UCSD-AML1 (cell line): Measurements from ENCODE around the gene BLOC1S1.
A peak's percentile ranks its signal among the peaks of the same experiment; 100 is the strongest.

Experiments
- DNase-seq: peaks from one replicate; lab custom pipeline; 2025; ENCODE audit not compliant: unreplicated experiment; lab: John Stamatoyannopoulos, UW

Gene BLOC1S1

DNA sequence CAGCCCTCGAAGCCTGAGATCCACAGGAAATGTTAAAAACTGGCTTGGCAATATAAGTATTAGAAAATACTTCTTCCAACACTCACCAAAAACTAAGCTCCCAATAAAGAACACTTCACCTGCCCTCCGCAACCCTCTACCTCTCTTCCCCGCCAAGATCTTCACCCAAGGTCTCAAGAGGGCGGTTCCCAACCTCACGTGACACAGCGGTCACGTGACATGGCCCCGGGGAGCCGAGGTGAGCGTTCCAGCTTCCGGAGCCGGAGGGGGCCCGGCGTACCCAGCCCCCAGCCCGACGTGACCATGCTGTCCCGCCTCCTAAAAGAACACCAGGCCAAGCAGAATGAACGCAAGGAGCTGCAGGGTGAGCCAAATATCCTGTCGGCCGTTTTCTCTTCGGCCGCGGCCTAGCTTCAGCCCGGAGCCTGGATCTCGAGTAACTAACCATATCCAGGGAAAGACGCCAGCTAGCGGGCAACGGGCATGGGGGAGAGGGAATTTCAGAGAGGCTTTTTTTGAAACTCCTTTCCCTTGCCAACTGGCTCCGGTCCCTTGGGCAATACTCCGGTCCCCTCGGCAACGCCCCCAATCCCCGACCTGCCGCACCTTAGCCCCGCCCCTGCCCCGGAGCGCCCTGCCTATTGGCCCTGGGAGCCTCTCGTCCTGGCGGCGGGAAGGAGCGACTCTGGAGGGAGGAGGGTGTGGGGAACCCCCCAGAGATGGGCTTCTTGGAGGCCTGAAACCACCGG, at the start of gene BLOC1S1:
TSS of gene BLOC1S1 (plus strand) at position 214 of the 749 bp plus-strand sequence. CDS start at position 220, 6 bp downstream.
- peak; percentile 92 for DNase-seq

DNA sequence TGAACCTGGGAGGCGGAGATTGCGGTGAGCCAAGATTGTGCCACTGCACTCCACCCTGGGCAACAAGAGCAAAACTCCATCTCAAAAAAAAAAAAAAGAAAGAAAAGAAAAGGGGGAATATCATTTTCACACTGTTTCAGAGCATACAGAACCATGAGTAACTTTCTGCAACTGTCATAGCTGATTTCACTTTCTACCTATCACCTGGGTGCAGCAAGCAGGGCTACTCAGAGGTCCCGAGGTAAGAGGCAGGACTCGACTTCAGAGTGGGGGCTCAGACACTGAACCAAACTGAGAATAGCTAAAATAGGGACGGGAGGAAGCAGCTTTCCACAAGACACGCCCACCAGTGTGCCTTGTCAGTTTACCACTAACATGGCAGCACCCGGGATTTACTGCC, 49.3 kb upstream of the BLOC1S1 start:
- DNase-seq: no peak

DNA sequence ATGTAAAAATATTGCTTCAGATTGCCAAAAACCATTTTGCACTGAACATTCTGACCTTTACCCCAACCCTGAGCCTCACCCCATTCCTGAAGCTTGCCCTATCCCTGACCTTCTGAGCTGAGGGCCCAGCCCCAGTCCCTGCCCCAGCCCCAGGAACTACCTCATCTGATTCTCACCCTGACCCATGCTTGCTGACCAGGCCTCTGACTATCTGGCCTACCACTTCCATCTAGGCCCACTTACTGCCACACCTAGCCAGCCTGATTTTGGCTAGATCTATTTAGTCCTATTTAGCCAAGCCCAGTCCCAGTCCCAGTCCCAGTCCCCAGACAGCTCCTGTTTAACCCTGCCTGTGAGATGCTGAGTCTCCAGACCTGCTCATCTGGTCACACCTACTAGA, 45.6 kb upstream of the BLOC1S1 start:
- no peak for DNase-seq

DNA sequence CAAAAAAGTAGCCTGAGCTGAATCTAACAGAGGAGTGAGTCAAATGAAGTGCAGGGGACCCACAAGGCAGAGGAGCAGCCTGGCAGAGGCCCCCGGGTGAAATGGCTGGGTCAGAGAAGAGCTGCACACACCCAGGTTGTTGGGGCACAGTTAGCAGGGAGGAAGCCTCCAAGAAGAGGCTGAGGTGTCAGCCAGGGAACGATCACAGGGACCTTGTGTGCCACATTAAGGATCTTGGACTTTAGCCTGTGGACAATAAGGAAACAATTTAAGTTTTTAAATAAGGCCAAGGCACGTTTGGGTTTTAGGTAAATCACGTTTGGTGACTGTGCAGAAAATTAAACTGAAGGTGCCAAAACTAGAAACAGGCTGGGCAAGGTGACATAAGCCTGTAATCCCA, 44.1 kb upstream of the BLOC1S1 start:
- DNase-seq: no peak

DNA sequence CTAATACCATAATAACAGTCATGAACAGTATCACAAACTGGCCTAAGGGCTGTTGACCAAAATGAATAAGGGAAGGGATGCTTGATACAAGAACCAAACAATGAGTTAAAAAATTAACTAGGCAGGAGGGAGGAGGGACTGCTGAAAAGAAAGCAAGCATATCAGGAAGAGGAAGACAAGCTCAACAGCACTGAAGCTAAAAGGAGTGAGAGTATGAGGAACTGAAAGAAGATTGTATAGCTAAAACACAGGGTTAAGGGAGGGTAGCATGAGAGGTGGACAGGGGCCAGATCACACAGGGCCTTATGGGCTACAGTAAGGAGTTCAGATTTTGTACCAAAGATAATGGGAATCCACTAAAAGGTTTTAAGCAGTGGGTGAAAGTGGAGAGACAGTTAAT, 42.2 kb upstream of the BLOC1S1 start:
- no peak for DNase-seq

DNA sequence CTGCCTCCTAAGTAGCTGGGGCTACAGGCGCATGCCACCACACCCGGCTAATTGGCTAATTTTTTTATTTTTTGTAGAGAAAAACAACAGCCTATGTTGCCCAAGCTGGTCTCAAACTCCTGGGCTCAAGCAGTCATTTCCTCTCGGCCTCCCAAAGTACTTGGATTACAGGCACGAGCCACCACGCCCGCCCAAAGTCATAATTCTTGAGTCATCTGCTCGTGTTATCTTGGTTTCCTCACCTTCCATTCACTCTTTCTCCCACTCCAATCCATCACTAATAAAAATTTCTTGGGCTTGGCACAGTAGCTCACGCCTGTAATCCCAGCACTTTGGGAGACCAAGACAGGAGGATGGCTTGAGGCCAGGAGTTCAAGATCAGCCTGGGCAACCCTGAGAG, 40.2 kb upstream of the BLOC1S1 start:
- DNase-seq: no peak

DNA sequence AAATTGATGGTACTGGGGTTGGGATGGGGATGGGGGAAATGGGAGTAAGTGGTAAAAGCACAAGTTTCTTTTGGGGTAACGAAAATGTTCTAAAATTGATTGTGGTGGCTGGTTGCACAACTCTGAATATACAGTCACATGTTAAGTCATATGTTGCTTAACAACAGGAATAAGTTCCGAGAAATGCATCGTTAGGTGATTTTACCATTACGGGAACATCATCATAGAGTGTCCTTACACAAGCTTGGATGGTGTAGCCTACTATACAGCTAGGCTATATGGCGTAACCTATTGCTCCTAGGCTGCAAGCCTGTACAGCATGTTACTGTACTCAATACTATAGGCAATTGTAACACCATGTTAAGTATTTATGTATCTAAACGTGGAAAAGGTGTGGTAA, 39.1 kb upstream of the BLOC1S1 start:
- no peak for DNase-seq

DNA sequence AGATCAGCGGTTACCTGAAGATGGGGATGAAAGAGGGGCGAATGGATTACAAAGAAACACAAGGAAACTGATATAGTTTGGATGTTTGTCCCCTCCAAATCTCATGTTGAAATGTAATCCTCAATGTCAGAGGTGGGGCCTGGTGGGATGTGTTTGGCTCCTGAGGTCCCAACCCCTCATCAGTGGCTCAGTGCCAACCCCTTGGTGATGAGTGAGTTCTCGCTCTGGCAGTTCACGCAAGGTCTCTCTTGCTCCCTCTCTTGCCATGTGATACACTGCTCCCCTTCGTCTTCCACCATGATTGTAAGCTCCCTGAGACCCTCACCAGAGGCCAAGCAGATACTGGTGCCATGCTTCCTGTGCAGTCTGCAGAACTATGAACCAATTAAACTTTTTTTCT, 36.2 kb upstream of the BLOC1S1 start:
- no peak for DNase-seq

DNA sequence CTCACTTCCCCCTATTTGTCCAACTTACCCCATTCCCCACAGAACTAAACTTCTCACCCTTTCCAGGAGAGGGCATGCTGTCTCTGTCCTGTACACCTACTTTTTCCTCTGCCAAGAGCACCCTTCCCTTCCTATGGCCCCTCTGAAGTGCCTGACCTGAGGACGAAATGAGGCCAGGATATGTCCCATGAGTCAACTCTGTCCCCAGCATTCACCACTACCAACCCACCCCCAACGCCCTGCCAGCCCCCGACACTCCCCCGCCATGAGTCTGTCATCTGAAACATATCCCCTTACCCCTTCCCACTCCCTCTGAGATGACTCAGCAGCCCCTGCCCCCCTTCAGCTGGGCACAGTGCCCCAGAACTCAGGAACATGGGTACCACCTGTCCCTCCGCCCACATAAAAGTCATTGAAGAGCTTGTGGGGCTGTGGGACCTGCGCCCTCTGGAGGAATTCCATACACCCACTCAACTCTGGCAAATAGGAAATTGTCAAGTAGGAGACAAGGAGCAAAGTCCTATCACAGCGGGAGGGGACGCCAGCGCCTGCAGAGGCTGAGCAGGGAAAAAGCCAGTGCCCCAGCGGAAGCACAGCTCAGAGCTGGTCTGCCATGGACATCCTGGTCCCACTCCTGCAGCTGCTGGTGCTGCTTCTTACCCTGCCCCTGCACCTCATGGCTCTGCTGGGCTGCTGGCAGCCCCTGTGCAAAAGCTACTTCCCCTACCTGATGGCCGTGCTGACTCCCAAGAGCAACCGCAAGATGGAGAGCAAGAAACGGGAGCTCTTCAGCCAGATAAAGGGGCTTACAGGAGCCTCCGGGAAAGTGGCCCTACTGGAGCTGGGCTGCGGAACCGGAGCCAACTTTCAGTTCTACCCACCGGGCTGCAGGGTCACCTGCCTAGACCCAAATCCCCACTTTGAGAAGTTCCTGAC, 34.4 kb upstream of the BLOC1S1 start:
- DNase-seq: peak; percentile 69

DNA sequence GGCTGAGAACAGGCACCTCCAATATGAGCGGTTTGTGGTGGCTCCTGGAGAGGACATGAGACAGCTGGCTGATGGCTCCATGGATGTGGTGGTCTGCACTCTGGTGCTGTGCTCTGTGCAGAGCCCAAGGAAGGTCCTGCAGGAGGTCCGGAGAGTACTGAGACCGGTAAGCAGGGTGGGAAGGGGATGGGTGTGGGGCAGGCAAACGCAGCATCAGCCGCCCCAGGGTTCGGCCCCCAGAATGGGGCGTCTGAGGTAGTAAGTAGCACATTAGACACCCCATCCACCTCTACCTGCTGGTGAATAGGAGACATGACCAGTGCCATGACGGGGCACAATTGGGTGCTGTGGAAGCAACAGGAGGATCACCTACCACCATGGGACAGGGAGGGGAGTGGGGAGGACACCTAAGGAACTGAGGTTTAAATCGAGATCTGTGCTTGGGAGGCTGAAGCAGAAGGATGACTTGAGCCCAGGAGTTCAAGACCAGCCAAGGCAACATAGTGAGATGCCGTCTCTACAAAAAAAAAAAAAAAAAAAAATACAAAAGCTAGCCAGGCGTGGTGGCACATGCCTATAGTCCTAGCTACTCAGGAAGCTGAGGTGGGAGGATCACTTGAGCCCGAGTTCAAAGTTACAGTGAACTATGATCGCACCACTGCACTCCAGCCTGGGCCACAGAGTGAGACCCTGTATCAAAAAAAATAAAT, 33.6 kb upstream of the BLOC1S1 start:
- no peak for DNase-seq

DNA sequence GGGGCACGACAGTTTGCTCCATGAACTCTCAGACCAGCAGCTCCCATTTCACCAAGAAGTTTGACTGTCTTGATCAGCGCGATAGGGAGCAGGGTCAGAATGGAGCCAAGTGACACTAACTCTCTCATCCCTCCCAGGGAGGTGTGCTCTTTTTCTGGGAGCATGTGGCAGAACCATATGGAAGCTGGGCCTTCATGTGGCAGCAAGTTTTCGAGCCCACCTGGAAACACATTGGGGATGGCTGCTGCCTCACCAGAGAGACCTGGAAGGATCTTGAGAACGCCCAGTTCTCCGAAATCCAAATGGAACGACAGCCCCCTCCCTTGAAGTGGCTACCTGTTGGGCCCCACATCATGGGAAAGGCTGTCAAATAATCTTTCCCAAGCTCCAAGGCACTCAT, 32.2 kb upstream of the BLOC1S1 start:
- no peak for DNase-seq

DNA sequence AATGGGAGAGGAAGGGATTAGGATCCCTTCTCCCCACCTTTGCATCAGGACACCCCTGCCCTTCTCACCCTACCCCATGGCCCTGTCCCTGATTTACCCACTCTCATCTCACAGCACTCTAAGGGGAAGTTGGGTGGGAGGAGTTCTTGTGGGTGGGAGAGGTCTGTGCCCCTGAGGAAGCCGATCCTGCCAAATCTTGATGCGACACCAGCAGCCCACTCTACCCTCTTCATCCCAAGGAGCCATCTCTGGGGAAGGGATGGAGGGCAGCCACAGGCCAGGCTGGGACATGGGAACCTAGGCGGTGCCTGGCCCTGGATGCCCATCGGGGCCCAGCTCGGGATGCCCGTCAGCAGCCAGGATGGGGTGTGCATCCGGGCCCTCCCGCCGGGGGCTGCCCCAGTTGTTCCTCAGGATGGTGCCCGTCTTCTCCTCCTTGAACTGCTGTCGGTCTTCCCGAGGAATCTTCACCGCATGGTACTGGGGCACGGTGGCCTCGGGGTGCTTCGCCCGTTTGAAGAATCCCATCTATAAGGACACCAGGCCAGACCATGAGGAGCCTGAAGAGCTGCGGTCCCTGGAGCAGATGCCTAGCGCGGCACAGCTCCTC, 31.0 kb upstream of the BLOC1S1 start:
- DNase-seq: no peak

DNA sequence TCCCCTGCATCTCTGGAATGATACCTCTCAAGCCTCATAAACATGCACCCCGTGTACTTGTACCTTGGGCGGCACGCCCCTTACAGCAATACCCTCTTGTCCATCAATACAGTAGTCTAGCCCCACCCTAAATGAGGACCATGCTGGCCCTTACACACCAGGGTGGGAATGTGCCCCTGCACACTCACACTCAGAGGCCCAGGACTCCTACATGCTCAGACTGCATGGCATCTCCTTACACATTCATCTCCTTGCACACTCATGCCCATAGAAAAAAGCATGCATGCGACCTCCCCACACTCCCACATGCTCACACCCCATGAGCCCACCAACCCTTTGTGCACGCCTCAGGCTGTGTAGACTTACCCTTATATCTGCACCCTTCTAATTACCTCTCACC, 30.2 kb upstream of the BLOC1S1 start:
- no peak for DNase-seq

DNA sequence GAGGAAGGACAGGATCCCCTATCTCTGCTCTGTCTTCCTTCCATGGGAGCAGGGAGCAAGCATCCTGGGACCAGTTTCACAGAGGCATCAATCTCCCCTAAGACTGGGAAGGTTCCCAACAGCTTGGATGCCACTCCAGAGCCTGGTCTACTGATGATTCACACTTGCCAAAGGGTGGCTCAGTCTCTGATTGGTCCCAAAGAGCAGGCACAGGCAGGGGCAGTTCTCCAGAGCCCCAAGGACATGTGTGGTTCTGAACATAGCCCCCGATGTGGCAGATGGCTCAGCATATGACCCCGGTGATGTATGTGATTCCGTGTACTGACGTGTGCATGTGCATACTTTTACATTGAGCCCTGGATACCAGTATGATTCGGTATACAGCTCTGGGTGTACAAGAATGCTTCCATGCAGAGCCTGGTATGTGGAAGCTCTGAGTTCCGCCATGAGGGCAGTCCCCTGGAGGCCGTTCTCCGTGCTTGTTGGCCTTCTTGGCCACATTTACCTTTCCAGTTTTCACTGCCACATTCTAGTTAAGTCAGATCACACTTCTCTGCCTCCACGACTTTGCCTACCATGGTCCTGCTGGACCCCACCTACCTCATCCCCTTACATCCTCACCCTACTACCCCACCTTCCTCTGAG, 29.4 kb upstream of the BLOC1S1 start:
- DNase-seq: no peak

DNA sequence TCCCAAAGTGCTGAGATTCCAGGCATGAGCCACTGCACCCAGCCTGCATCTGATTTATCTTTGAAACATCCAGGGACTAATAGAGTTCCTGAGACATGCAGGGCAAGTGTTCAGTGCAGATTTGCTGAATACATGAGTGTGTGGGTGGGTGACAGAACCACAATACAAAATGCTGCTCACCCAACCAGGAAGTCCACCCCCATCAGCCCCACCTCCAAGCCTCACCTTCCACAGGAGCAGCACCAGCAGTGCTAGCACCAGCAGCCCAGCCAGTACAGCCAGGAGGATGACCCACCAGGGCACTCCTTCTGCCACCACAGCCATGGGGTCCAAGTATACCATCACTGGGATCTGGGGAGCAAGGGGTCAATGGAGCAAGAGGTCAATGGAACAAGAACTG, 28.1 kb upstream of the BLOC1S1 start:
- no peak for DNase-seq

DNA sequence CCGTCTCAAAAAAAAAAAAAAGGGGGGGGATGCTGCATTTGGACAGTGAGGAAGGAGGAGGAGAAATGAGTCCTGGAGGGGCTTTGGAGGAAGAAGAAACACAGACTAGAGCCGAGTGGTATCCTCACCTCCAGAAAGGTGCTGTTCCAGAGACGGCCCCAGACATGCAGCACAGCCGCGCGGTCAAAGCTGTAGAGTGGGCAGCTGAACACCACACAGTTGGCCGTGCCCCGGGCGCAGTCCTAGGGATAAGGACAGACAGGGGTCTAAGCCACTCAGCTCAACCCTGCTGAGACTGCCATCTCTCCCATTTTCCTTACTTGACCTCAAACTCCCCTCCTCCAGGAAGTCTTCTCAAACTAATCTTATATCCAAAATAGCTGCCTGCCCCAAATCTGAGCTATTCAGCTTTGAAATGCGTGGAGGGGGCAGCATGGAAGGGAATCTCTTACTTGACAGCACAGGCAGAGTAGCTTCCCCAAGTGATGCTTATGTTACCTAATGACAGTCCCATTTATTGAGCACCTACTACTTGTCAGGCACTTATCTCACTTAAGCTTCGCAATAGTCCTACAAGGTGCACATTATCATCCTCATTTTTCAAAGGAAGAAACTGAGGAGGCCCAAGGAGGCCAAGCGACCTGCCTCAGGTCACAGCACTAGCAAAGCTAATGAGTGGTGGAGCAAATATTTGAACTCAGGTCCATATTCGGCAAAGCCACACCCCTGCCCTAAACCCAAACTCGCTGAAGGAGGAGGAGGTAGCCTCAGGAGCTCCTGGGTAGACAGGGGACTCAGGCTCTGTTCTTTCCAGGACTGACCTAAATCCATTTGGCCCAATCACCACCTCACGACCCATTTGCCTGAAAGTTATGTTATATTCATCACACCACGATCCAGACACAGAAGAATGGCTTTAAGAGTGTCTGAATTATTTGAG, 26.9 kb upstream of the BLOC1S1 start:
- no peak for DNase-seq

DNA sequence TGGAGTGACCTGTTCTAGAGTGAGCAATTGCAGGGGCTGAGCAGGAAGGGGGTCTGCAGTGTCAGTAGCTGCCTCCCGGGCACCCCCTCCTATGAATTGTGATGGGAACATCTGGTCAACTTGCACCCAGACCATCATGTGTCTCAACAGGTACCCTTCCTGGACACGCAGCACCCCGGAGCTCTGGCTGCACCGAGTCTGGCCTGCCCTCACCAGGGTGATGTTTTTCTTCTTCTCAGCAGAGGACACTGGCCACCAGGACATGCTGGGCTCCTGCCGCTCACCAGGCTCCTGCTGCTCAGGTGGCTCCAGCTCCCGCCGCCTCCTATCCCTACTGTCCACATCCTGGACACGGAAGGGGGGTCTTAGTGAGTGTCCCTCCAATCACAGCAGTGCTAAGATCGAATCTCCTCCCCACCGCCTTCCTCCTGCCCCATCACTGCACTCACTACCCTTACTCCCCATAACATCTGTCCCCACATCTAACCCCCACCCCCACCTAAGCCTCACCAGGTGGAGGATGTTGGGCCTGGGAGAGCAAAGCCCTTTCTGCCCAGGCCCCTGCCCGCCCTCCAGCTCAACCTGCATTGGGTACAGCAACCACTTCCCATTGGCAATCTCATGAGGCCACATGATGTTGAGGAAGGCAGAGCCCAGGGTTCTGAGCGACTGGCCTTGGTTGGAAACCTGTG, 23.1 kb upstream of the BLOC1S1 start:
- DNase-seq: no peak

DNA sequence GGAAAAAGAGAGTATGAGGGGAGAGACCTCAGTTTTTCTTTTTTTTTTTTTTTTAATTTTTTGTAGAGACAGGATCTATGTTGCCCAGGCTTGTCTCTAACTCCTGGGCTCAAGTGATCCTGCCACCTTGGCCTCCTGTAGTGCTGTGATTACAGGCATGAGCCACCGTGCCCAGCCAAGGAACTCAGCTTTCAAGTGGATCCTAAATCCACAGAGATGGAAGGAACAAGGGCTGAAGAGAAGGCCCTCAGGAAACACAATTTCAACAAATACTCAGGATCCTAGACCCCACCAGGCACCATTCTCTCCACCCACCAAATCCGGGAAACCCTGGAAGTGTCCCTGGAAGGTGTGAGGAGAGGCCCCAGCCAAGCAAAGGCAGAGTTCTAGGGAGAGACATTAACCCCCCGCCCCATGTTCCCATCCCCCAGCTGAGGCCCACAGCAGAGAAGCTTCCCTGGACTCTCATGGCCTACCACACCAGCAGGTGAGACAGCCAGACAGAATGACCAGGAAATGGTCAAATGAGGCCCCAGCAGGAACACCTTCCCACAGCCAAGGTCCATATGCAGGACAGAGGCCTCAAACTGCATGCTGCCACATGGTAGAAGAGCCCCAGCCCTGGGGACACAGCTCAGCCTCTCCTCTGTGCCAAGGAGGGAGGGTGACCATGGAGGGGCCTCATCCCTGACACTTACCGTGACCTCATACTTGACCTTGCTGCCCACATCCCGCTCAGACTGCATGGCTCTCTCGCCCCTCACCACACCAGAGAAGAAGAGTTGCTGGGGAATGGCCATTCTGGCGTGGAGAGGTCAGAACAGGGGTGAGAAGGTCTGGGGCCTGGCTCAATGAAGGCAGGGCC, 22.3 kb upstream of the BLOC1S1 start:
- DNase-seq: no peak
